Liver (tissue), 9 donors: Measurements from ENCODE around the gene TMEM170B. TPM values are rescaled to one million over a fixed set of nuclear protein-coding genes. Genes with fewer than 3 reads are reported as not detected.

Source experiments
- DNase-seq: peaks from one replicate; pipeline ENCODE4 v3.0.0-alpha.2; 2017; ENCODE audit warnings: low spot score
- H3K27ac ChIP-seq, 2 donors: one replicate each; pipeline ENCODE4 v1.7.0; 2013; ENCODE audit warnings: inconsistent platforms in 2 of 2, low read length in 2 of 2, control low read depth in 1 of 2, low read depth in 1 of 2, mild to moderate bottlenecking in 1 of 2
- H3K27me3 ChIP-seq, 4 donors: one replicate each; pipeline versions ENCODE4 v1.6.1 to v1.7.0; 2013; ENCODE audit warnings: low read length in 3 of 4, inconsistent platforms in 1 of 4, mild to moderate bottlenecking in 1 of 4, moderate library complexity in 1 of 4; ENCODE audit not compliant: control insufficient read depth in 4 of 4, insufficient read depth in 4 of 4
- H3K36me3 ChIP-seq, 4 donors: one replicate each; pipeline versions ENCODE4 v1.6.1 to v1.7.0; 2013; ENCODE audit warnings: low read length in 3 of 4, mild to moderate bottlenecking in 3 of 4, low read depth in 1 of 4, moderate library complexity in 1 of 4; ENCODE audit not compliant: control insufficient read depth in 4 of 4, insufficient read depth in 3 of 4
- H3K4me1 ChIP-seq, 4 donors: one replicate each; pipeline versions ENCODE4 v1.6.1 to v1.7.0; 2013; ENCODE audit warnings: low read length in 3 of 4, mild to moderate bottlenecking in 3 of 4, moderate library complexity in 1 of 4; ENCODE audit not compliant: control insufficient read depth in 4 of 4, insufficient read depth in 4 of 4
- H3K4me3 ChIP-seq, 3 donors: one replicate each; pipeline versions ENCODE4 v1.6.1 to v1.7.0; 2013; ENCODE audit warnings: low read length in 3 of 3, control low read depth in 1 of 3, low read depth in 1 of 3, mild to moderate bottlenecking in 1 of 3
- H3K9ac ChIP-seq, 2 donors: one replicate each; pipeline ENCODE4 v1.7.0; 2013; ENCODE audit warnings: low read length in 2 of 2, mild to moderate bottlenecking in 2 of 2, moderate library complexity in 2 of 2, control low read depth in 1 of 2, low read depth in 1 of 2
- H3K9me3 ChIP-seq, 4 donors: one replicate each; pipeline versions ENCODE4 v1.6.1 to v1.7.0; 2013; ENCODE audit warnings: low read length in 3 of 4; ENCODE audit not compliant: control insufficient read depth in 4 of 4
- FOXA2 ChIP-seq: IDR thresholded peaks from 2 replicates; pipeline ENCODE4 v1.6.1; 2016; ENCODE audit warnings: antibody characterized with exemption
- GABPA ChIP-seq, 2 donors: IDR thresholded peaks in 1 of 2; conservative IDR thresholded peaks in 1 of 2; 2 replicates each; pipeline ENCODE4 v1.6.1; 2016; ENCODE audit warnings: antibody characterized with exemption in 2 of 2, mild to moderate bottlenecking in 1 of 2, moderate library complexity in 1 of 2
- HNF4A ChIP-seq, 2 donors: conservative IDR thresholded peaks; 2 replicates each; pipeline ENCODE4 v1.6.1; 2016; ENCODE audit warnings: antibody characterized with exemption in 2 of 2, mild to moderate bottlenecking in 2 of 2
- HNF4G ChIP-seq: IDR thresholded peaks from 2 replicates; pipeline ENCODE4 v1.6.1; 2016; ENCODE audit warnings: antibody characterized with exemption
- JUND ChIP-seq, 2 donors: IDR thresholded peaks; 2 replicates each; pipeline ENCODE4 v1.6.1; 2016; ENCODE audit warnings: antibody characterized with exemption in 2 of 2
- RAD21 ChIP-seq, 2 donors: IDR thresholded peaks; 2 replicates each; pipeline ENCODE4 v1.6.1; 2016; ENCODE audit warnings: antibody characterized with exemption in 2 of 2, mild to moderate bottlenecking in 2 of 2
- RXRA ChIP-seq, 2 donors: IDR thresholded peaks; 2 replicates each; pipeline ENCODE4 v1.6.1; 2017 to 2018; ENCODE audit warnings: antibody characterized with exemption in 2 of 2, mild to moderate bottlenecking in 1 of 2
- SP1 ChIP-seq: IDR thresholded peaks from 2 replicates; pipeline ENCODE4 v1.6.1; 2018; ENCODE audit warnings: antibody characterized with exemption, mild to moderate bottlenecking
- TAF1 ChIP-seq: conservative IDR thresholded peaks from 2 replicates; pipeline ENCODE4 v1.6.1; 2016; ENCODE audit warnings: antibody characterized with exemption, mild to moderate bottlenecking
- WGBS: extraction: QIAGEN DNeasy Blood & Tissue Kit; methylation state at CpG from one replicate; pipeline ENCODE4 v1.1.7; 2013; 5-methylcytosine and 5-hydroxymethylcytosine counted together
- polyA plus RNA-seq, 2 donors: library from polyadenylated mRNA; stranded (reverse) in 1 of 2; unstranded in 1 of 2; fragments of 200-250 nt in 1 of 2; fragments of >200 nt in 1 of 2; fragmentation: Nextera tagmentation in 1 of 2; extraction: Ambion mirVana in 1 of 2; gene quantifications; one replicate each; pipeline versions ENCODE4 v1.2.1 to v1.2.3, GENCODE V29; 2013 to 2015
- total RNA-seq, 2 donors: library from RNA; depleted of rRNA; stranded (reverse); fragments of >200 nt; gene quantifications; one replicate each; pipeline ENCODE4 v1.2.3, GENCODE V29; 2014
- TF ChIP-seq, protein P1 (sequence below): IDR thresholded peaks from 2 replicates; pipeline ENCODE4 v1.6.1; 2016; ENCODE audit warnings: antibody characterized with exemption
- TF ChIP-seq, protein P2 (sequence below): IDR thresholded peaks from 2 replicates; pipeline ENCODE4 v1.6.1; 2016; ENCODE audit warnings: antibody characterized with exemption
- TF ChIP-seq, protein P3 (sequence below): fragments of 150-350 bp; IDR thresholded peaks from 2 replicates; pipeline ENCODE4 v1.5.1; 2017; ENCODE audit warnings: improper control_type of control experiment, low read depth, low read length; ENCODE audit not compliant: missing input control
- TF ChIP-seq, protein P4 (sequence below): IDR thresholded peaks from 2 replicates; pipeline ENCODE4 v1.6.1; 2016; ENCODE audit warnings: antibody characterized with exemption
- donor health status: healthy.
- donor health status: healthy.
- donor health status: healthy.
- donor health status: healthy.
- donor health status: healthy.

Gene TMEM170B
- total and polyA plus RNA-seq, 4 donors, result 1.8 to 11.0 (median 6.1) TPM

DNA sequence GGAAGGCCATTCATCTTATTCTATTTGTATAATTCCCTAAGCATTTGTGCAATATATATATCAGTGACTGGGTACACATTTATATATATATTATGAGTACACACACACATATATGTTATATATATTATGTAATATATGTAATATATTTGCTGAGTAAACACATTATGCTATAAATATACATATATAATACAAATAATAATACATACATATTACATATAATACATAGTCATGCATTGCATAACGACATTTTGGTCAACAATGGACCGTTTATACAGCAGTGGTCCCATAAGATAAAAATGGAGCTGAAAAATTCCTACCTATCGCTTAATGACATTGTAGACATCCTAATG is 11.4 kb upstream of the TMEM170B start:
- WGBS, result 86% methylated on average over 3 of the region's 3 CpGs
- H3K27ac ChIP-seq, result no peak overlapping the region
- TF ChIP-seq SP1, result no peak
- no peak for TF ChIP-seq RAD21 (IDR thresholded peaks at IDR 0.05)
- no peak for TF ChIP-seq FOXA2

DNA sequence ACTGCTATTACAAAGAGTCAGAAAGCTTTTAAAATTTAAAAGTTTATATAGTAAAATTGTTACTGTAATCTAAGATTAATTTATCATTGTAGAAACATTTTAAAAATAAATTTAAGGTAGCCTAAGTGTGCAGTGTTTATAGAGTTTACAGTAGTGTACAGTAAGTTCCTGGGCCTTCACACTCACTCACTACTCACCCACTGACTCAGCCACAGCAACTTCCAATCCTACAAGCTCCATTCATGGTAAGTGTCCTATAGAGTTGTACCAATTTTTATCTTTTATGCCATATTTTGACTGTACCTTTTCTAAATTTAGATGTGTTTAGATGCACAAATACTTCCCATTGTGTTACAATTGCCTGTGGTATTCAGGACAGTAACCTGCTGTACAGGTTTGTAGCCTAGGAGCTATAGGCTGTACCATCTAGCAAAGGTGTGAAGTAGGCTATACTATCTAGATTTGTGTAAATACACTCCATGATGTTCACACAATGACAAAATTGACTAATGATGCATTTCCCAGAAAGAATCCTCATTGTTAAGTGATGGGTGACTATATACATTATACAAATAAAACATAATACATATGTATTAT is 10.2 kb upstream of the TMEM170B start:
- H3K4me3 ChIP-seq, result no peak overlapping the region
- no peak overlapping the region for H3K9ac ChIP-seq
- no peak overlapping the region for H3K27ac ChIP-seq
- no peak for DNase-seq
- no peaks in the 10 kb centered on the region for H3K4me1 ChIP-seq
- TF ChIP-seq RAD21 (IDR thresholded peaks at IDR 0.05) (no peak), SP1 (no peak), FOXA2 (no peak), JUND (IDR thresholded peaks at IDR 0.05) (no peak), HNF4A (conservative IDR thresholded peaks at IDR 0.05) (no peak), HNF4G (no peak), GABPA (IDR thresholded peaks at IDR 0.05 in 1 of 2, conservative IDR thresholded peaks at IDR 0.05 in 1 of 2) (no peak)
- TF ChIP-seq, protein P1, sequence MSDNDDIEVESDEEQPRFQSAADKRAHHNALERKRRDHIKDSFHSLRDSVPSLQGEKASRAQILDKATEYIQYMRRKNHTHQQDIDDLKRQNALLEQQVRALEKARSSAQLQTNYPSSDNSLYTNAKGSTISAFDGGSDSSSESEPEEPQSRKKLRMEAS, result no peak
- TF ChIP-seq, protein P2, sequence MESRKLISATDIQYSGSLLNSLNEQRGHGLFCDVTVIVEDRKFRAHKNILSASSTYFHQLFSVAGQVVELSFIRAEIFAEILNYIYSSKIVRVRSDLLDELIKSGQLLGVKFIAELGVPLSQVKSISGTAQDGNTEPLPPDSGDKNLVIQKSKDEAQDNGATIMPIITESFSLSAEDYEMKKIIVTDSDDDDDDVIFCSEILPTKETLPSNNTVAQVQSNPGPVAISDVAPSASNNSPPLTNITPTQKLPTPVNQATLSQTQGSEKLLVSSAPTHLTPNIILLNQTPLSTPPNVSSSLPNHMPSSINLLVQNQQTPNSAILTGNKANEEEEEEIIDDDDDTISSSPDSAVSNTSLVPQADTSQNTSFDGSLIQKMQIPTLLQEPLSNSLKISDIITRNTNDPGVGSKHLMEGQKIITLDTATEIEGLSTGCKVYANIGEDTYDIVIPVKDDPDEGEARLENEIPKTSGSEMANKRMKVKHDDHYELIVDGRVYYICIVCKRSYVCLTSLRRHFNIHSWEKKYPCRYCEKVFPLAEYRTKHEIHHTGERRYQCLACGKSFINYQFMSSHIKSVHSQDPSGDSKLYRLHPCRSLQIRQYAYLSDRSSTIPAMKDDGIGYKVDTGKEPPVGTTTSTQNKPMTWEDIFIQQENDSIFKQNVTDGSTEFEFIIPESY, result no peak
- H3K9me3 ChIP-seq, result no peaks in the 10 kb centered on the region
- H3K27me3 ChIP-seq, result no peaks in the 10 kb centered on the region
- H3K36me3 ChIP-seq, result no peaks in the 10 kb centered on the region

More for the DNA sequence above, 11.4 kb upstream of the TMEM170B start:
- no peaks in the 10 kb centered on the region for H3K36me3 ChIP-seq
- no peaks in the 10 kb centered on the region for H3K27me3 ChIP-seq
- H3K9me3 ChIP-seq, result no peaks in the 10 kb centered on the region
- no peak overlapping the region for H3K4me3 ChIP-seq
- no peak for DNase-seq
- H3K4me1 ChIP-seq, result no peaks in the 10 kb centered on the region
- no peak overlapping the region for H3K9ac ChIP-seq

DNA sequence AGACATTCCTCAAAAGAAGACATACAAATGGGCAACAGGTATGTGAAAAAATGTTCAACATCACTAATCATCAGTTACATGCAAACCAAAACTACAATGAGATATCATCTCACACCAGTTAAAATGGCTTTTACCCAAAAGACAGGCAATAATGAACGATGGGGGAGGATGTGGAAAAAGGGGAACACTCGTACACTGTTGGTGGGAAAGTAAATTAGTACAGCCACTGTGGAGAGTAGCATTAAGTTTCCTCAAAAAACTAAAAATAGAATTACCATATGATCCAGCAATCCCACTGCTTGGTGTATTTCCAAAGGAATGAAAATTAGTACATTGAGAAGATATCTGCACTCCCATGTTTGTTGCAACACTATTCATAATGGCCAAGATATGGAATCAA is 8.6 kb upstream of the TMEM170B start:
- Histone ChIP-seq H3K36me3 (no peaks in the 10 kb centered on the region), H3K4me3 (no peak overlapping the region), H3K9me3 (no peaks in the 10 kb centered on the region), H3K9ac (no peak overlapping the region), H3K4me1 (no peaks in the 10 kb centered on the region), H3K27ac (no peak overlapping the region), H3K27me3 (no peaks in the 10 kb centered on the region)
- DNase-seq, result no peak
- TF ChIP-seq RAD21 (IDR thresholded peaks at IDR 0.05) (no peak), FOXA2 (no peak), HNF4A (conservative IDR thresholded peaks at IDR 0.05) (no peak), TAF1 (no peak), RXRA (IDR thresholded peaks at IDR 0.05) (no peak)
- TF ChIP-seq, protein P3, sequence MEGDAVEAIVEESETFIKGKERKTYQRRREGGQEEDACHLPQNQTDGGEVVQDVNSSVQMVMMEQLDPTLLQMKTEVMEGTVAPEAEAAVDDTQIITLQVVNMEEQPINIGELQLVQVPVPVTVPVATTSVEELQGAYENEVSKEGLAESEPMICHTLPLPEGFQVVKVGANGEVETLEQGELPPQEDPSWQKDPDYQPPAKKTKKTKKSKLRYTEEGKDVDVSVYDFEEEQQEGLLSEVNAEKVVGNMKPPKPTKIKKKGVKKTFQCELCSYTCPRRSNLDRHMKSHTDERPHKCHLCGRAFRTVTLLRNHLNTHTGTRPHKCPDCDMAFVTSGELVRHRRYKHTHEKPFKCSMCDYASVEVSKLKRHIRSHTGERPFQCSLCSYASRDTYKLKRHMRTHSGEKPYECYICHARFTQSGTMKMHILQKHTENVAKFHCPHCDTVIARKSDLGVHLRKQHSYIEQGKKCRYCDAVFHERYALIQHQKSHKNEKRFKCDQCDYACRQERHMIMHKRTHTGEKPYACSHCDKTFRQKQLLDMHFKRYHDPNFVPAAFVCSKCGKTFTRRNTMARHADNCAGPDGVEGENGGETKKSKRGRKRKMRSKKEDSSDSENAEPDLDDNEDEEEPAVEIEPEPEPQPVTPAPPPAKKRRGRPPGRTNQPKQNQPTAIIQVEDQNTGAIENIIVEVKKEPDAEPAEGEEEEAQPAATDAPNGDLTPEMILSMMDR, result no peak
- TF ChIP-seq, protein P4, sequence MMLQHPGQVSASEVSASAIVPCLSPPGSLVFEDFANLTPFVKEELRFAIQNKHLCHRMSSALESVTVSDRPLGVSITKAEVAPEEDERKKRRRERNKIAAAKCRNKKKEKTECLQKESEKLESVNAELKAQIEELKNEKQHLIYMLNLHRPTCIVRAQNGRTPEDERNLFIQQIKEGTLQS, result no peak
- 79% methylated on average over 2 of the region's 2 CpGs for WGBS
